Immature natural killer cell (primary cell): Measurements from ENCODE around the gene TMEM72. TPM values are rescaled to one million over a fixed set of nuclear protein-coding genes. Genes with fewer than 3 reads are reported as not detected.
"Not testable (repeated sequence)": the region's sequence is repeated elsewhere in the genome, so short reads cannot be mapped to it uniquely, and the experiment has no call there.

Experiments used
- DNase-seq, 3 donors: peaks; one replicate each; pipeline ENCODE4 v3.0.0; 2022; ENCODE audit warnings: mixed read lengths in 1 of 3
- H3K27ac Mint-ChIP-seq, 6 donors: one replicate each; pipeline ENCODE4 v1.8.0; 2020; ENCODE audit warnings: mixed read lengths in 6 of 6, mild to moderate bottlenecking in 5 of 6, inconsistent platforms in 4 of 6, moderate library complexity in 3 of 6
- H3K27me3 Mint-ChIP-seq, 3 donors: one replicate each; pipeline ENCODE4 v1.8.0; 2020 to 2021; ENCODE audit warnings: low read depth in 3 of 3, mild to moderate bottlenecking in 3 of 3, mixed read lengths in 3 of 3, moderate library complexity in 3 of 3, inconsistent platforms in 1 of 3
- H3K36me3 Mint-ChIP-seq, 3 donors: one replicate each; pipeline ENCODE4 v1.8.0; 2020; ENCODE audit warnings: mixed read lengths in 3 of 3, inconsistent platforms in 2 of 3, mild to moderate bottlenecking in 2 of 3
- H3K4me1 Mint-ChIP-seq, 2 donors: one replicate each; pipeline ENCODE4 v1.8.0; 2020; ENCODE audit warnings: inconsistent platforms in 2 of 2, mild to moderate bottlenecking in 2 of 2, mixed read lengths in 2 of 2, moderate library complexity in 1 of 2
- H3K4me3 Mint-ChIP-seq, 5 donors: one replicate each; pipeline ENCODE4 v1.8.0; 2020; ENCODE audit warnings: mild to moderate bottlenecking in 5 of 5, mixed read lengths in 5 of 5, inconsistent platforms in 3 of 5, moderate library complexity in 3 of 5
- H3K9me3 Mint-ChIP-seq, 6 donors: one replicate each; pipeline ENCODE4 v1.8.0; 2020; ENCODE audit warnings: mild to moderate bottlenecking in 6 of 6, mixed read lengths in 6 of 6, inconsistent platforms in 4 of 6, moderate library complexity in 3 of 6
- polyA plus RNA-seq, 3 donors: library from polyadenylated mRNA; unstranded; fragments of 300-500 nt; fragmentation: Illumina TruSeq; gene quantifications; one replicate each; pipeline ENCODE4 v1.2.3, GENCODE V29; 2021

Gene TMEM72
- polyA plus RNA-seq = not detected

DNA sequence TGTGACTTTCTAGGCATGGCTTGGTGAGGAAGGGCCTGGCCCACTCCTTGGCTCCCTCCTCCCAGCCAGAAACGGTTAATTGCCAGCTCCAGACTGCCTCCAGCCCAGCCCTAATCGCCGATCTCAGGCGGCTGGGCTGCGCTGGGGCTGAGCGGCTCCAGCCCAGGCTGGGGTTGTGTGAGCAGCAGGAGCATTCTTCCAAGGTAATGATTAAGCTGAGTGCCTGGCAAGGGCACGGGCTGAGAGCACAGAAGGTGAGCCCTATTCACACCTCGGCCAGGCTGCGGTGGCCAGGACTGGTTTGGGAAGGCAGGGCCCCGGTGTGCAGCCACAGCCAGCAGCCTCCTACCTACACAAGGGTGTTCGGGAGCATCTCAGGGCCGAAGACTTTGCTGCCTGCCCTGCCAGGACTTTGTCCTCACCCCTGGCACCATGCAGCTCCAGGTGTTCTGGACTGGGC, at the start of gene TMEM72:
Gene TMEM72 (plus strand): TSS at position 257 of the 460 bp plus-strand sequence. CDS start 176 bp downstream, at position 433.
- Mint-ChIP-seq H3K27me3 (peaks cover 0 to 4% (median 3%) of the 10 kb centered on the region in 3 donors), H3K36me3 (no peaks in the 10 kb centered on the region), H3K4me1 (peaks cover 16 to 24% of the 10 kb centered on the region in 2 donors), H3K27ac (no peak within 1 kb of the TSS), H3K9me3 (no peaks in the 10 kb centered on the region), H3K4me3 (no peak within 1 kb of the TSS)
- DNase-seq = no peak

DNA sequence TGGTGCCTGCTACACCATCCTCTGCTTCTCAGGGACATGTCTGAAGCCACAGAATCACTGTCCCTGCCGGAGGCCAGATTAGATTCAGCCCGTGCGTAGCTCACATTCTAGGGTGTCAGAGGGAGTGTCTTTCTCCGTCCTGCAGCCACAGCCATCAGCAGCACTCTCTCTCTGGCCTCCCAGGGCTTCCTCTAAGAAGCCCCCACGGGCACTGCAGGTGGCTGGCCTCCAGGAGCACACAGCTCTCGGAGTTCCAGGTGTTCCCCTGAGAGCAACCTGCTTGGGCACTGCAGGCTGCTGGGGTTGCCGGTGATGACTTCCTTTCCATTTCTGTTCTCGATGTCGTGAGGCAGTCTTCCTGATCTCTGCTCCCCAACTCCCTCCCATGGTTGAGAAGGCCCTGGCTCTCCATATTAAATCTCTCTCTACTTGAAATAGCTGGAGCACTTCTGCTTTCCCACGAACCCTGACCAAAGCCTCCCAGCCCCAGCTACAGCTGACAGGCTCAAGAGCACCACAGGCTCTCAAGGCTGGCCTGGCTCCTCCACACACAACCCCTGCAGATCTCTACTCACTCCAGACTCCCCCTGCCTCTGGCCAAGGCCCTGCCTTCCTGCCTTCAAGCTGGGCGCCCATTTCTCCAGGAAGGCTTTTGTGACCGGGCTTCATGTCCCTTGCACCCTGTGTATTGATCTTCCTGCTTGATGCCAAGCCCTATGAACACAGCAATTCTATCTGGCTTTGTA, 49.0 kb upstream of the TMEM72 start:
- Mint-ChIP-seq H3K36me3 (no peaks in the 10 kb centered on the region), H3K4me3 (no peak overlapping the region), H3K27ac (no peak overlapping the region), H3K9me3 (no peaks in the 10 kb centered on the region), H3K4me1 (peaks cover 14 to 16% of the 10 kb centered on the region in 2 donors), H3K27me3 (peaks cover 0 to 17% (median 12%) of the 10 kb centered on the region in 3 donors)
- no peak for DNase-seq

DNA sequence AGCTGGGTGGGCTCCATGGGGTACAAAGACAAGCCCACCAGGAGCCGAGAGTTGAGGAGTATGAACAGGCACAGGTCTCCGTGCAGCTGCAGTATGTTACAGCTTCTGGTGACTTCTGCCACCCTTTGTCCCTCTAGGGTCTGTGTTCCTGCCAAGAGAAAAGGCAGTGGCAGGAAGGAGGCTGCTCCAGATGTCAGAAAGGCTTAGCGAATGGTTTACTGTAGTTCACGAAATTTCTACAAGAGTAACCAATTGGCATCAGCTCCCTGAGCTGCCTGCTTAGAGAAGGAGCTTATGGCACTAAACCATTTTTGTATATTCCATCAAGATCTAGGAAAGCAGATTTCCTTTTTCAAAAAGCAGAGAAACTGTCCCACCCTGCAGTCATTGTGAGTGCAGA, 48.2 kb upstream of the TMEM72 start:
- Mint-ChIP-seq H3K4me1 (peaks cover 14 to 16% of the 10 kb centered on the region in 2 donors), H3K9me3 (peaks cover 0 to 2% (median 0%) of the 10 kb centered on the region in 6 donors), H3K36me3 (no peaks in the 10 kb centered on the region), H3K27ac (no peak overlapping the region), H3K27me3 (peaks cover 0 to 19% (median 14%) of the 10 kb centered on the region in 3 donors), H3K4me3 (peak overlapping the region in 4 of 5 donors; percentile 23 to 51 (median 36))
- no peak for DNase-seq

DNA sequence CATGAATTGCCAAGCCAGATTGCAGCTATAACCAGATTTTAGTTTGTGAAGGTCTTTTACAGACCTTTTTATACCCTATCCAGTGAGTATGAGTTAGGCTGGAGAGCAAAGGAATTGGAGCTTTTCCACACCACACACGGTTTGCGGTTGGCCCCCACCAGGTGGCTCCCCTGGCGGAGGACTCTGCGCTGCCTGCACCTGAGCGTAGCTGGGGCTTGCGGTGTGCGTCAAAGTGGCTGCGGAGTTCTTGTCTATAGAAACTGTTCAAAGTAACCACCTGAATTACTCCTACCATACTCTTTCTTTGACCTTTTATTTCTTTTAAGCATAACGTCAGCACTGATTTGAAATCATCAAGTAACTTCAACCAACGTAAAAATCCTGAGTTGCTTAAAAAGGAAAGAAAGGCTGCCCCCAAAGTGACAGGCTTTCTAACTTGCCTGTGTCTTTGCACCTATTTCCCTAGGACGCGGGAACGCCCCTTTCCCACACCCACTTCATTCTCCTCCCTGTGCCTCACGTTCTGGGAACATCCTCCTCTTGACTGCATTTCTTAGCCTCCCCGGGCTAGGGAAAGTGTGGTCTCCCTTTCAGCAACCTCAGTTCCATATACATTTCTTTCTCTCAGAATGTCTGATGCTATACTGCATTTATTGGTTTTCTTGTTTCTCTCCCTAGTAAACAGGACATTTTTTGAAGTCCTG, 47.6 kb upstream of the TMEM72 start:
- peaks cover 0 to 2% (median 0%) of the 10 kb centered on the region in 6 donors for H3K9me3 Mint-ChIP-seq
- peak overlapping the region; percentile 66 to 95 (median 91) for H3K4me3 Mint-ChIP-seq
- peaks cover 2 to 19% (median 14%) of the 10 kb centered on the region in 3 donors for H3K27me3 Mint-ChIP-seq
- DNase-seq = no peak
- H3K27ac Mint-ChIP-seq = no peak overlapping the region
- peaks cover 14 to 16% of the 10 kb centered on the region in 2 donors for H3K4me1 Mint-ChIP-seq
- H3K36me3 Mint-ChIP-seq = no peaks in the 10 kb centered on the region

DNA sequence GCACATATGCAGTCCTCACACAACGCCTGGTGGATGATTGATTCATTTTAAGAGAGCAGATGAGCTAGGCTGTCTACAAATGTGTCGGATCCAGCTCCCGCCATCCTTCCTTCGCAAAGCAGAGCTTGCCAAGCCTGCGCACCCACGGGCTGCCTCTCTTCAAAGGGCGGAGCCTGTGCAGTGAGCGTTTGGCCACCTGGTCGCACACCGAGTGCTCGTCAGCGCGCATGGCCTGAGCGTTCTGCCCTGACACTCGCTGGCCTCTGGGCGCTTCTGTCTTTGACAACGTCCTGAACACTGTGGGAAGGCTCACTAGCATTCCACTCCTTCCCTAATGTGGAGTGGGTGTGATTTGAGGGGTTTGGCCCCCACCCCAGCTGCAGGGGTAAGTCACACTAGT, 47.1 kb upstream of the TMEM72 start:
- DNase-seq = no peak
- peak overlapping the region; percentile 89 to 95 (median 93) for H3K4me3 Mint-ChIP-seq
- peaks cover 0 to 2% (median 0%) of the 10 kb centered on the region in 6 donors for H3K9me3 Mint-ChIP-seq
- peaks cover 14 to 16% of the 10 kb centered on the region in 2 donors for H3K4me1 Mint-ChIP-seq
- no peak overlapping the region for H3K27ac Mint-ChIP-seq
- H3K27me3 Mint-ChIP-seq = peaks cover 4 to 20% (median 12%) of the 10 kb centered on the region in 3 donors
- H3K36me3 Mint-ChIP-seq = no peaks in the 10 kb centered on the region

DNA sequence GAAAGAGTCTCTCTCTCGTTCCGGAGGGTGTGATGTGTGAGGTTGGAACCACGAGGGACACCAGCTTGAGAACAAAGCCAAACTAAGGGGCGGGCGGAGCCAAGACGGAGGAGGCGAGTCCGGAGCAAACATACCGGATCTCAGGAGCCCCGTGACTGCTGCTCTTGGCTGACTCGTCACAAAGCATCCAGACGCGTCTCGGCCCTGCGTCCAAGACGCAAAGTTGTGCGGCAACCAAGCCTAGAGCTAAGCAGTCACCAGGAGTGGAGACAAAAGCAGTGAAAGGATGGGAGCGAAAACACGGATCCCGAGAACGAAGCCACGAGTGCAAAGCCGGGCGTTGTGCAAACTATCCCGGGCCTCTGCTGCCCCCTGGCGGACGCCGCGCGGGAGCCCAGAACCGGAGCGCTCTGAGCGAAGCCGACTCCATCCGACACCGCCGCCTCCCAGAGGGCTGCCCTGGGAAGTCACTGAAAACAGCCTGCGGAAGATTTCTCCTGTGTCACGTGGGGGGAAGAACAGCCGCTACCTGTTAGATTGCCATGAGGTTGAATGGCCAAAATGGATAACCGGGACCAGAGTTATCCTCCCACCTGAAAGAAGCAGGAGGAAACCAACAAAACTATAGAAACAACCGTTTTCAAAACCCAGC, 46.4 kb upstream of the TMEM72 start:
- Mint-ChIP-seq H3K27me3 (peaks cover 4 to 23% (median 12%) of the 10 kb centered on the region in 3 donors), H3K36me3 (no peaks in the 10 kb centered on the region), H3K27ac (peak overlapping the region in 1 of 6 donors; percentile 81), H3K9me3 (peaks cover 0 to 2% (median 0%) of the 10 kb centered on the region in 6 donors), H3K4me3 (peak overlapping the region; percentile 89 to 95 (median 93)), H3K4me1 (peaks cover 14 to 16% of the 10 kb centered on the region in 2 donors)
- peak; percentile 71 to 74 (median 71) for DNase-seq

DNA sequence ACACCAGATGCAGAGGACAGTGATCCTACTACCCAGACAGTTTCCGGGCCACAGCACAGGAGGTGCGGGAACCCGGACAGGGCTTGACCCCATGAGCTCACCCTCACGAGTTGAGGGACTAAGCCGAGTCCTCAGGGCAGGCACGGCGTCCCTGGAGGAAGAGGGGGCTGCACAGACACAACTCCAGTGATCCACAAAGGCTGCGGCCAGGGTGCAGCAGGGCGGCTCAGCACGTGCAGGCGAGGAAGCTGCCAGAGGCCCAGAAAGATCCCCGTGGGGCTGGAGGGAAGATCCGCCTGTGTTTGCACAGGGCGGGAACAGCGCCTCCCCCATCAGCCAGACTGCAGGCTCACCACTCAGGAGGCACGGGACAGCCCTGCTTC, 45.9 kb upstream of the TMEM72 start:
- peaks cover 14 to 16% of the 10 kb centered on the region in 2 donors for H3K4me1 Mint-ChIP-seq
- no peak overlapping the region for H3K27ac Mint-ChIP-seq
- peaks cover 4 to 23% (median 12%) of the 10 kb centered on the region in 3 donors for H3K27me3 Mint-ChIP-seq
- H3K4me3 Mint-ChIP-seq = peak overlapping the region; percentile 89 to 95 (median 93)
- H3K36me3 Mint-ChIP-seq = no peaks in the 10 kb centered on the region
- H3K9me3 Mint-ChIP-seq = peaks cover 0 to 2% (median 0%) of the 10 kb centered on the region in 6 donors
- no peak for DNase-seq

DNA sequence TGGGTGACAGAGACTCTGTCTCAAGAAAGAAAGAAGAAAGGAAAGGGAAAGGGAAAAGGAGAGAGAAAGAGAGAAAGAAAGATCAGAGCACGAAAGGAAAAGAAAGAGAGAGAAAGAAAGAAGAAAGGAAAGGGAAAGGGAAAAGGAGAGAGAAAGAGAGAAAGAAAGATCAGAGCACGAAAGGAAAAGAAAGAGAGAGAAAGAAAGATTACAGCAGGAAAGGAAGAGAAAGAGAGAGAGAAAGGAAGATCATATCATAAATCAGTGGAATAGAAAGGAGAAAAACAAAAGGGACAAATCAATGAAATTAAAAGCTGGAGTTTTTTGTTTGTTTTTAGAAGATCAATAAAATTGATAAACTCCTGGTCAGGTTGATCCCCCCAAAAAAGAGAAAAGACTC, 44.8 kb upstream of the TMEM72 start:
- H3K27me3 Mint-ChIP-seq = peaks cover 4 to 23% (median 12%) of the 10 kb centered on the region in 3 donors
- DNase-seq, H3K36me3 Mint-ChIP-seq, H3K9me3 Mint-ChIP-seq, H3K27ac Mint-ChIP-seq: not testable (repeated sequence)
- H3K4me3 Mint-ChIP-seq = peak overlapping the region in 3 of 5 donors; percentile 5 to 49 (median 27)
- peaks cover 14 to 16% of the 10 kb centered on the region in 2 donors for H3K4me1 Mint-ChIP-seq

DNA sequence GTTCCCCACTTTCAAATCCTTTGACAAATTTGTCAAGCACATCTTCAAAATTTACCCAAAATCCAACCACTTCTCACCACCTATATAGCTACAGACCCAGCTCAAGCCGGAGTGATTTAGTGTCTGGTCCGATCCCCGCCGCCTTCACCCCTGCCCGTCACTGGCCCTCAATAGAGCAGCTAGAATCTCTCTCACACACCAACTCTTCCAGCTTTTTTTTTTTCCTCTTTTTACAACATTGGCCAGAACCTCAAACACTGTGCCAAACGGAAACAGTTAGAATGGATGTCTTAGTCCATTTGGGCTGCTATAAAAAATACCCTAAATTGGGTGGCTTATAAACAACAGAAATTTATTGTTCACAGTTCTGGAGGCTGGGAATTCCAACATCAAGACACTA, 41.1 kb upstream of the TMEM72 start:
- Mint-ChIP-seq H3K36me3 (no peaks in the 10 kb centered on the region), H3K27me3 (peaks cover 4 to 17% (median 7%) of the 10 kb centered on the region in 3 donors), H3K27ac (no peak overlapping the region), H3K9me3 (peaks cover 0 to 2% (median 0%) of the 10 kb centered on the region in 6 donors), H3K4me3 (no peak overlapping the region), H3K4me1 (peaks cover under 1 to 1% of the 10 kb centered on the region in 2 donors)
- DNase-seq = no peak

DNA sequence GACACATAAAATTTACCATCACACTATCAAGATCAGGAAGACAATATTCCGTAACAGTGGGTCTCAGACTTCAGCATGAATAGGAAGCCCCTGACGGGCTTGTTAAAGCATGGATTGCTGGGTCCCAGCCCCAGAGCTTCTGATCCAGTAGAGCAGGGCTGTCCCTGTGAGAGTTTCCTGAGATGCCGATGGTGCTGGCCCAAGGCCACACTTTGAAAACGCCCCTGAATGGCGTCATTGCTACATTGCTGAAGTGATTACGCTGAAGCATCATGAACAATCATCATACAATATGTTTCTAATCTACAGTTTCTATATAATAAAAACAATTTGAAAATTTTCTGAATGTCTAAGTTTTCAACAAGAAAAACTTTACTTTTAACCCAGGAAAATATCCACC, 38.0 kb upstream of the TMEM72 start:
- Mint-ChIP-seq H3K27ac (no peak overlapping the region), H3K27me3 (peaks cover 3 to 6% (median 4%) of the 10 kb centered on the region in 3 donors), H3K4me3 (no peak overlapping the region), H3K9me3 (no peaks in the 10 kb centered on the region), H3K36me3 (no peaks in the 10 kb centered on the region), H3K4me1 (no peaks in the 10 kb centered on the region)
- DNase-seq = no peak

DNA sequence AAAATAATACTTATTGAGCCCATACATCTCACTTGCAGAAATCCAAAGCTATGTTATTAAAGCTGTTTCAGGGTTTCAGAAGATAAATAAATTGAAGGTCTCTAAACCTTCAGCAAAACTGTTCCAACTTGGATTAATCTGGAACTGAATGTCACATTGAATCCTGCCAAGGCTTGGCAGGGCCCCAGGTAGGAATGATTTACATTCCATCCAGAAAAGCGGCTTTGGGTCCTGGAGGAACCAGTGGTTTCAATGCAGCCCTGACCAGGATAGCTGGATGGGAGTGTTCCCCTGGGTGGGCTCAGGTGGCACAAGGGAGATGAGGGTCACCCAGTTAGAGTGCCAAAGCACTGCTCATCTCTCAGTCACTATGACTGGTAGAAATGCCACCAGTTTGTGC, 37.0 kb upstream of the TMEM72 start:
- no peak overlapping the region for H3K4me3 Mint-ChIP-seq
- peaks cover under 1 to 9% (median 5%) of the 10 kb centered on the region in 3 donors for H3K27me3 Mint-ChIP-seq
- peaks cover 5 to 7% of the 10 kb centered on the region in 2 donors for H3K4me1 Mint-ChIP-seq
- no peaks in the 10 kb centered on the region for H3K36me3 Mint-ChIP-seq
- H3K27ac Mint-ChIP-seq = no peak overlapping the region
- no peak for DNase-seq
- no peaks in the 10 kb centered on the region for H3K9me3 Mint-ChIP-seq

DNA sequence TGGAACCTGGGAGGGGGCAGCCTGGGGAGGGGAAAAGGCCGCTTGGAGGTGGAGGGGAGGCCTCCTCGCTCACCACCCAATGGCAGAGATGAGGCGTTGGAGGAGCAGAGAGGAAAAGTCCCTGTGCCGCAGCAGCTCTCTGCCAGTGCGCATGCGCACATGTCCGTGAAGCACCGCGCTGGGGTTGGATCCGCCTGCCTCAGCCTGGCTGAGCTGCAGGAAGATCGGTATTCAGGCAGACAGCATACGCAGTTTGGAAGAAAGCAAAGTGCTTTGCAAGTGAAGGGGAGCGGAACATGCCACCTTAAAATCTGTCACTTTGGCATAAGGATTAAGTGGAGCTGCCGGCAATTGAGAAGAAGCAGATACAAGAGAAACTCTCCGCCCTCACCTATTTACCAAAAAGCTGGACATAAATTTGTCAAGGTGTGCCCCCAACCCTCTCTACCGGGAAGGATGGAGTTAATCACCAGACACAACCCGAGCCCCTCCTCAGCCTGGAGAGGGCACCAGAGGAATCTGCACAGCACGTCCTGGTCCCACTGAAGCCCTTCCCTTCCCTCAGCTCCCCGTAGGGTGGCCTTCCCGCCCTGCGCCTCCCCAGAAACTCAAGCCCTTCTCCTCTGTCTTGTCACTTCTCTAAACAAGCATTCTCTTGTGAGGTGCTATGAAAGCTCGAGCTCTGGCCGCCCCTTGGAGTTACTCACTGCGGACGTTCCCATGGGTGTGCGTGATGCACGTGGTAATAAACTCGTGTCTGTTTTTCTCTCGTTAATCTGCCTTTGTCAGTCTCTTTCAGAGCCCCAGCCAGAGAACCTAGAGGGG, 32.2 kb upstream of the TMEM72 start:
- no peaks in the 10 kb centered on the region for H3K36me3 Mint-ChIP-seq

DNA sequence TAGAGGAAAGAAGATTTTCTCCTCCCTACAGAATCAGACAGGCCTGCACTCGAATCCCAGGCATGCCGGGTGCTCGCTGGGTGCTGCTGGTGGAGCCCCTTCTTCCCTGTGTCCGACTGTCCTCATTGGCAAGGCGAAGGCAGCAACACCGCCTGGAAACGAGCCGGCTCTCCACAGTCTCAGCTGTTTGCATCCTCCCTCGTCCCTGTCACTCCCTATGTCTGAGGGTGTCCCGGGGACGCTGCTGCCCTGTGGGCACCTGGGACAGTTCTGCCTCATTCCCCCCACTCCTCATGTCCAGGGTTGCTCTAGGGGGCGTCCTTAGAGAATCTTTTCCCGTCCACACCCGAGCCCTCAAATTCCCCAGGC, 31.6 kb upstream of the TMEM72 start:
- Mint-ChIP-seq H3K36me3 (no peaks in the 10 kb centered on the region), H3K9me3 (no peaks in the 10 kb centered on the region), H3K27me3 (peaks cover 6 to 11% (median 11%) of the 10 kb centered on the region in 3 donors), H3K4me3 (peak overlapping the region; percentile 83 to 99 (median 86)), H3K27ac (no peak overlapping the region), H3K4me1 (peaks cover 23 to 25% of the 10 kb centered on the region in 2 donors)
- no peak for DNase-seq

More for the DNA sequence above, 32.2 kb upstream of the TMEM72 start:
- DNase-seq = peak; percentile 60 to 68 (median 62)
- Mint-ChIP-seq H3K4me3 (peak overlapping the region; percentile 83 to 99 (median 86)), H3K9me3 (no peaks in the 10 kb centered on the region), H3K27ac (peak overlapping the region in 2 of 6 donors; percentile 66 to 77), H3K4me1 (peaks cover 23 to 25% of the 10 kb centered on the region in 2 donors), H3K27me3 (peaks cover 6 to 11% (median 6%) of the 10 kb centered on the region in 3 donors)
